SK-N-SH (cell line): ENCODE data around the gene COL1A2. TPM values are rescaled to one million over a fixed set of nuclear protein-coding genes. Genes with fewer than 3 reads are reported as not detected.

Experiments used
- CHD2 ChIP-seq: fragments of 150-350 bp; IDR thresholded peaks from 2 replicates; pipeline ENCODE4 v1.6.1; 2018; ENCODE audit warnings: low read length; ENCODE audit not compliant: partially characterized antibody
- ELF1 ChIP-seq: IDR thresholded peaks from 2 replicates; pipeline ENCODE4 v1.4.0; 2012
- FOSL2 ChIP-seq: IDR thresholded peaks from 2 replicates; pipeline ENCODE4 v1.4.0; 2012; ENCODE audit warnings: low read depth, mild to moderate bottlenecking, moderate library complexity, borderline replicate concordance
- GABPA ChIP-seq: IDR thresholded peaks from 2 replicates; pipeline ENCODE4 v1.4.0; 2012; ENCODE audit warnings: low read depth, mild to moderate bottlenecking
- GATA2 ChIP-seq: sonication (generic); formaldehyde crosslinking; IDR thresholded peaks from 2 replicates; pipeline ENCODE4 v1.5.0; 2020; ENCODE audit warnings: mild to moderate bottlenecking, missing genetic modification reagents
- JUND ChIP-seq: IDR thresholded peaks from 2 replicates; pipeline ENCODE4 v1.4.0; 2012
- MEF2A ChIP-seq: IDR thresholded peaks from 2 replicates; pipeline ENCODE4 v1.4.0; 2012; ENCODE audit warnings: low read depth, borderline replicate concordance
- MXI1 ChIP-seq: IDR thresholded peaks from 2 replicates; pipeline ENCODE4 v1.6.1; 2012; ENCODE audit warnings: mild to moderate bottlenecking, low read depth, low read length, improper control_type of control experiment
- POLR2AphosphoS5 ChIP-seq: IDR thresholded peaks from 2 replicates; pipeline ENCODE4 v1.6.1; 2012; ENCODE audit warnings: low read depth, low read length
- RAD21 ChIP-seq: IDR thresholded peaks from 2 replicates; pipeline ENCODE4 v1.6.1; 2012; ENCODE audit warnings: mild to moderate bottlenecking, low read length
- RFX5 ChIP-seq: IDR thresholded peaks from 2 replicates; pipeline ENCODE4 v1.6.1; 2012; ENCODE audit warnings: mild to moderate bottlenecking, improper control_type of control experiment, low read length
- RXRA ChIP-seq: IDR thresholded peaks from 2 replicates; pipeline ENCODE4 v1.4.0; 2012; ENCODE audit warnings: low read depth, mild to moderate bottlenecking, borderline replicate concordance
- SIN3A ChIP-seq: IDR thresholded peaks from 2 replicates; pipeline ENCODE4 v1.6.1; 2012; ENCODE audit warnings: low read depth, mild to moderate bottlenecking, low read length, moderate library complexity, borderline replicate concordance
- SMC3 ChIP-seq: IDR thresholded peaks from 2 replicates; pipeline ENCODE4 v1.6.1; 2012; ENCODE audit warnings: low read depth, low read length, improper control_type of control experiment
- TAF1 ChIP-seq: IDR thresholded peaks from 2 replicates; pipeline ENCODE4 v1.6.1; 2012; ENCODE audit warnings: low read depth, mild to moderate bottlenecking, low read length, moderate library complexity, borderline replicate concordance
- TCF12 ChIP-seq: IDR thresholded peaks from 2 replicates; pipeline ENCODE4 v1.4.0; 2012
- TEAD4 ChIP-seq: IDR thresholded peaks from 2 replicates; pipeline ENCODE4 v1.4.0; 2012; ENCODE audit warnings: mild to moderate bottlenecking, borderline replicate concordance; ENCODE audit not compliant: insufficient read depth
- YY1 ChIP-seq: IDR thresholded peaks from 2 replicates; pipeline ENCODE4 v1.4.0; 2012; ENCODE audit warnings: low read depth, mild to moderate bottlenecking
- polyA plus RNA-seq, 3 experiments: library from polyadenylated mRNA; depleted of rRNA; stranded (reverse); fragments of >200 nt; gene quantifications; 2 replicates each; pipeline ENCODE4 v1.2.3, GENCODE V29; 2012
- TF ChIP-seq, protein P1 (sequence below): IDR thresholded peaks from 2 replicates; pipeline ENCODE4 v1.6.1; 2012; ENCODE audit warnings: mild to moderate bottlenecking, low read depth, low read length, moderate library complexity
- TF ChIP-seq, protein P2 (sequence below): IDR thresholded peaks from 2 replicates; pipeline ENCODE4; 2012
- TF ChIP-seq, protein P3 (sequence below): IDR thresholded peaks from 2 replicates; pipeline ENCODE4 v1.4.0; 2012; ENCODE audit warnings: low read depth, borderline replicate concordance
- TF ChIP-seq, protein P4 (sequence below): fragments of 150-350 bp; IDR thresholded peaks from 2 replicates; pipeline ENCODE4 v1.6.1; 2016; ENCODE audit warnings: mild to moderate bottlenecking, low read depth, low read length
- TF ChIP-seq, protein P5 (sequence below): IDR thresholded peaks from 2 replicates; pipeline ENCODE4 v1.4.0; 2012; ENCODE audit warnings: low read depth

Gene COL1A2
- polyA plus RNA-seq, 1 of the 3 experiments (the other 2 are of a cell fraction): 11.4 TPM

DNA sequence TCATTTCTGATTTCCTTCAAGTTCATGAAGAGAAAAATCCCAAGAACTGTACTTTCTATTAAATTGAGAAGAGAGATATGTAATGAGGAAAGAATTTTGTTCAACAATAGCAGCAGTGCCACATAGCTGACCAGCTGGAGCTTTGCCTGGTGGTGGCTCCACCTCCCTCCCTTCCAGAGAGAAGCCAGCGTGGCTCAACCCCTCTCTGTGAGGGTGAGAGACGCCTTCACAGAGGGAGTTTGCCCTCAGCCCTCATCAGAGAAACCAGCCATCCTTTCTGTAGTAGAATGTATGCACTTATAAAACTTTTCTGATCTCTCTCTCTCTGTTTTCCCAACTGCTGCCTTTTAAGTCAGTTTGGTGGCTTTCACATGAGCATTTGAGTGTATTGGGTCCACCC is 20.5 kb upstream of the COL1A2 start (continued):
- TF ChIP-seq, protein P1, sequence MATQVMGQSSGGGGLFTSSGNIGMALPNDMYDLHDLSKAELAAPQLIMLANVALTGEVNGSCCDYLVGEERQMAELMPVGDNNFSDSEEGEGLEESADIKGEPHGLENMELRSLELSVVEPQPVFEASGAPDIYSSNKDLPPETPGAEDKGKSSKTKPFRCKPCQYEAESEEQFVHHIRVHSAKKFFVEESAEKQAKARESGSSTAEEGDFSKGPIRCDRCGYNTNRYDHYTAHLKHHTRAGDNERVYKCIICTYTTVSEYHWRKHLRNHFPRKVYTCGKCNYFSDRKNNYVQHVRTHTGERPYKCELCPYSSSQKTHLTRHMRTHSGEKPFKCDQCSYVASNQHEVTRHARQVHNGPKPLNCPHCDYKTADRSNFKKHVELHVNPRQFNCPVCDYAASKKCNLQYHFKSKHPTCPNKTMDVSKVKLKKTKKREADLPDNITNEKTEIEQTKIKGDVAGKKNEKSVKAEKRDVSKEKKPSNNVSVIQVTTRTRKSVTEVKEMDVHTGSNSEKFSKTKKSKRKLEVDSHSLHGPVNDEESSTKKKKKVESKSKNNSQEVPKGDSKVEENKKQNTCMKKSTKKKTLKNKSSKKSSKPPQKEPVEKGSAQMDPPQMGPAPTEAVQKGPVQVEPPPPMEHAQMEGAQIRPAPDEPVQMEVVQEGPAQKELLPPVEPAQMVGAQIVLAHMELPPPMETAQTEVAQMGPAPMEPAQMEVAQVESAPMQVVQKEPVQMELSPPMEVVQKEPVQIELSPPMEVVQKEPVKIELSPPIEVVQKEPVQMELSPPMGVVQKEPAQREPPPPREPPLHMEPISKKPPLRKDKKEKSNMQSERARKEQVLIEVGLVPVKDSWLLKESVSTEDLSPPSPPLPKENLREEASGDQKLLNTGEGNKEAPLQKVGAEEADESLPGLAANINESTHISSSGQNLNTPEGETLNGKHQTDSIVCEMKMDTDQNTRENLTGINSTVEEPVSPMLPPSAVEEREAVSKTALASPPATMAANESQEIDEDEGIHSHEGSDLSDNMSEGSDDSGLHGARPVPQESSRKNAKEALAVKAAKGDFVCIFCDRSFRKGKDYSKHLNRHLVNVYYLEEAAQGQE: peak; percentile 38; the same call in 1 of the 2 replicates
- peak; percentile 30 for TF ChIP-seq SMC3
- TF ChIP-seq JUND: peak; percentile 65
- peak; percentile 72; the same call in 1 of the 2 replicates for TF ChIP-seq RXRA
- TF ChIP-seq YY1: peak; percentile 60; the same call in 1 of the 2 replicates
- TF ChIP-seq, protein P2, sequence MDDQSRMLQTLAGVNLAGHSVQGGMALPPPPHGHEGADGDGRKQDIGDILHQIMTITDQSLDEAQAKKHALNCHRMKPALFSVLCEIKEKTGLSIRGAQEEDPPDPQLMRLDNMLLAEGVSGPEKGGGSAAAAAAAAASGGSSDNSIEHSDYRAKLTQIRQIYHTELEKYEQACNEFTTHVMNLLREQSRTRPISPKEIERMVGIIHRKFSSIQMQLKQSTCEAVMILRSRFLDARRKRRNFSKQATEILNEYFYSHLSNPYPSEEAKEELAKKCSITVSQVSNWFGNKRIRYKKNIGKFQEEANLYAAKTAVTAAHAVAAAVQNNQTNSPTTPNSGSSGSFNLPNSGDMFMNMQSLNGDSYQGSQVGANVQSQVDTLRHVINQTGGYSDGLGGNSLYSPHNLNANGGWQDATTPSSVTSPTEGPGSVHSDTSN: peak; percentile 69
- no peak for TF ChIP-seq ELF1
- TF ChIP-seq SIN3A: peak; percentile 69; the same call in 1 of the 2 replicates
- peak; percentile 85 for TF ChIP-seq TCF12
- TF ChIP-seq, protein P3, sequence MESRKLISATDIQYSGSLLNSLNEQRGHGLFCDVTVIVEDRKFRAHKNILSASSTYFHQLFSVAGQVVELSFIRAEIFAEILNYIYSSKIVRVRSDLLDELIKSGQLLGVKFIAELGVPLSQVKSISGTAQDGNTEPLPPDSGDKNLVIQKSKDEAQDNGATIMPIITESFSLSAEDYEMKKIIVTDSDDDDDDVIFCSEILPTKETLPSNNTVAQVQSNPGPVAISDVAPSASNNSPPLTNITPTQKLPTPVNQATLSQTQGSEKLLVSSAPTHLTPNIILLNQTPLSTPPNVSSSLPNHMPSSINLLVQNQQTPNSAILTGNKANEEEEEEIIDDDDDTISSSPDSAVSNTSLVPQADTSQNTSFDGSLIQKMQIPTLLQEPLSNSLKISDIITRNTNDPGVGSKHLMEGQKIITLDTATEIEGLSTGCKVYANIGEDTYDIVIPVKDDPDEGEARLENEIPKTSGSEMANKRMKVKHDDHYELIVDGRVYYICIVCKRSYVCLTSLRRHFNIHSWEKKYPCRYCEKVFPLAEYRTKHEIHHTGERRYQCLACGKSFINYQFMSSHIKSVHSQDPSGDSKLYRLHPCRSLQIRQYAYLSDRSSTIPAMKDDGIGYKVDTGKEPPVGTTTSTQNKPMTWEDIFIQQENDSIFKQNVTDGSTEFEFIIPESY: no peak
- TF ChIP-seq TEAD4: peak; percentile 63; the same call in 1 of the 2 replicates
- no peak for TF ChIP-seq CHD2
- TF ChIP-seq, protein P4, sequence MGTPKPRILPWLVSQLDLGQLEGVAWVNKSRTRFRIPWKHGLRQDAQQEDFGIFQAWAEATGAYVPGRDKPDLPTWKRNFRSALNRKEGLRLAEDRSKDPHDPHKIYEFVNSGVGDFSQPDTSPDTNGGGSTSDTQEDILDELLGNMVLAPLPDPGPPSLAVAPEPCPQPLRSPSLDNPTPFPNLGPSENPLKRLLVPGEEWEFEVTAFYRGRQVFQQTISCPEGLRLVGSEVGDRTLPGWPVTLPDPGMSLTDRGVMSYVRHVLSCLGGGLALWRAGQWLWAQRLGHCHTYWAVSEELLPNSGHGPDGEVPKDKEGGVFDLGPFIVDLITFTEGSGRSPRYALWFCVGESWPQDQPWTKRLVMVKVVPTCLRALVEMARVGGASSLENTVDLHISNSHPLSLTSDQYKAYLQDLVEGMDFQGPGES: no peak
- TF ChIP-seq POLR2AphosphoS5: peak; percentile 95
- no peak for TF ChIP-seq GATA2 (CRISPR knock-in tag)
- TF ChIP-seq, protein P5, sequence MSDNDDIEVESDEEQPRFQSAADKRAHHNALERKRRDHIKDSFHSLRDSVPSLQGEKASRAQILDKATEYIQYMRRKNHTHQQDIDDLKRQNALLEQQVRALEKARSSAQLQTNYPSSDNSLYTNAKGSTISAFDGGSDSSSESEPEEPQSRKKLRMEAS: peak; percentile 88
- peak; percentile 19; the same call in 1 of the 2 replicates for TF ChIP-seq FOSL2
- peak; percentile 45 for TF ChIP-seq RAD21
- peak; percentile 79 for TF ChIP-seq TAF1
- TF ChIP-seq MEF2A: no peak
- TF ChIP-seq MXI1: no peak
- no peak for TF ChIP-seq GABPA
- no peak for TF ChIP-seq RFX5
